ENCODE measurements around the gene LRP10.

- TF ChIP-seq NFRKB (IDR thresholded peaks at IDR 0.05), result no peak
- TF ChIP-seq SUZ12 (IDR thresholded peaks at IDR 0.05), result no peak
- TF ChIP-seq PKNOX1 (IDR thresholded peaks at IDR 0.05), result no peak
- TF ChIP-seq SP1 (IDR thresholded peaks at IDR 0.05), result no peak
- TF ChIP-seq L3MBTL2 (conservative IDR thresholded peaks at IDR 0.05), result no peak
- no peak for TF ChIP-seq TARDBP (IDR thresholded peaks at IDR 0.05)
- no peak for TF ChIP-seq ELF4 (IDR thresholded peaks at IDR 0.05)
- no peak for TF ChIP-seq HDGF (IDR thresholded peaks at IDR 0.05; ENCODE audit: borderline replicate concordance)
- TF ChIP-seq FOXK2 (IDR thresholded peaks at IDR 0.05), result no peak
- TF ChIP-seq ZNF384 (IDR thresholded peaks at IDR 0.05), result no peak
- no peak for TF ChIP-seq BHLHE40 (IDR thresholded peaks at IDR 0.05; ENCODE audit: borderline replicate concordance)
- no peak for TF ChIP-seq FOXM1 (IDR thresholded peaks at IDR 0.05; ENCODE audit: borderline replicate concordance)
- TF ChIP-seq LEF1 (IDR thresholded peaks at IDR 0.05; ENCODE audit: borderline replicate concordance), result no peak
- TF ChIP-seq FOXA1 (IDR thresholded peaks at IDR 0.05), result no peak
Observed at GRCh38 chr14:22900081-22900799, 28.7 kb downstream of the LRP10 start.

Data from HEK293T (cell line).